Choroid plexus epithelial cell (primary cell): ENCODE measurements around the gene RPL18A.

Source experiments
- DNase-seq: peaks from one replicate; pipeline ENCODE4 v3.0.0-alpha.2; 2010; ENCODE audit warnings: low read depth
- H3K4me3 ChIP-seq: 2 replicates; pipeline ENCODE4 v1.5.1; 2011; ENCODE audit warnings: low read depth, mild to moderate bottlenecking, control low read depth, low read length, moderate library complexity
- TF ChIP-seq, protein P1 (sequence below): conservative IDR thresholded peaks from 2 replicates; pipeline ENCODE4 v1.5.1; 2011; ENCODE audit warnings: low read depth, mild to moderate bottlenecking, control low read depth, inconsistent platforms, low read length, moderate library complexity

Gene RPL18A

DNA sequence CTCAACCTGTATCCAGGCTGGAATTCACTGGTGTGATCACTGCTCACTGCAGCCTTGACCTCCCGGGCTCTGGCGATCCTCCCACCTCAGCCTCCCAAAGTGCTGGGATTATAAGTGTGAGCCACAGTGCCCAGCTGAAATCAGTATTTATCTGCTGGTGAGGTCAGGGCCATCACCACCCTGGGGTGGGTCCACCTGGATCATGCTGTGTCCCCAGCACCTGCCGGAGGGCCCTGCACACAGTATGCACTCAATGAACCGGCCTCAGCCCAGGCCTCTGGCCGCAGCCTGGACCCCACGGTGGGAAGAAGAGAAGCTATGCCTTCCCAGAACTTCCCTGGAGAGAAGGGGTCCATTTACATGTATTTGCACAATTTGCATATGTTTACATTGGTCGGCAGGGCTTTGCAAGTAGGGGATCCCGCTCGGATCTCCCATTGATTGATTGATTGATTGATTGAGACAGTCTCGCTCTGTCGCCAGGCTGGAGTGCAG lies 9.5 kb downstream of the RPL18A start:
- H3K4me3 ChIP-seq = no peak overlapping the region
- TF ChIP-seq, protein P1, sequence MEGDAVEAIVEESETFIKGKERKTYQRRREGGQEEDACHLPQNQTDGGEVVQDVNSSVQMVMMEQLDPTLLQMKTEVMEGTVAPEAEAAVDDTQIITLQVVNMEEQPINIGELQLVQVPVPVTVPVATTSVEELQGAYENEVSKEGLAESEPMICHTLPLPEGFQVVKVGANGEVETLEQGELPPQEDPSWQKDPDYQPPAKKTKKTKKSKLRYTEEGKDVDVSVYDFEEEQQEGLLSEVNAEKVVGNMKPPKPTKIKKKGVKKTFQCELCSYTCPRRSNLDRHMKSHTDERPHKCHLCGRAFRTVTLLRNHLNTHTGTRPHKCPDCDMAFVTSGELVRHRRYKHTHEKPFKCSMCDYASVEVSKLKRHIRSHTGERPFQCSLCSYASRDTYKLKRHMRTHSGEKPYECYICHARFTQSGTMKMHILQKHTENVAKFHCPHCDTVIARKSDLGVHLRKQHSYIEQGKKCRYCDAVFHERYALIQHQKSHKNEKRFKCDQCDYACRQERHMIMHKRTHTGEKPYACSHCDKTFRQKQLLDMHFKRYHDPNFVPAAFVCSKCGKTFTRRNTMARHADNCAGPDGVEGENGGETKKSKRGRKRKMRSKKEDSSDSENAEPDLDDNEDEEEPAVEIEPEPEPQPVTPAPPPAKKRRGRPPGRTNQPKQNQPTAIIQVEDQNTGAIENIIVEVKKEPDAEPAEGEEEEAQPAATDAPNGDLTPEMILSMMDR = no peak
- DNase-seq = no peak

DNA sequence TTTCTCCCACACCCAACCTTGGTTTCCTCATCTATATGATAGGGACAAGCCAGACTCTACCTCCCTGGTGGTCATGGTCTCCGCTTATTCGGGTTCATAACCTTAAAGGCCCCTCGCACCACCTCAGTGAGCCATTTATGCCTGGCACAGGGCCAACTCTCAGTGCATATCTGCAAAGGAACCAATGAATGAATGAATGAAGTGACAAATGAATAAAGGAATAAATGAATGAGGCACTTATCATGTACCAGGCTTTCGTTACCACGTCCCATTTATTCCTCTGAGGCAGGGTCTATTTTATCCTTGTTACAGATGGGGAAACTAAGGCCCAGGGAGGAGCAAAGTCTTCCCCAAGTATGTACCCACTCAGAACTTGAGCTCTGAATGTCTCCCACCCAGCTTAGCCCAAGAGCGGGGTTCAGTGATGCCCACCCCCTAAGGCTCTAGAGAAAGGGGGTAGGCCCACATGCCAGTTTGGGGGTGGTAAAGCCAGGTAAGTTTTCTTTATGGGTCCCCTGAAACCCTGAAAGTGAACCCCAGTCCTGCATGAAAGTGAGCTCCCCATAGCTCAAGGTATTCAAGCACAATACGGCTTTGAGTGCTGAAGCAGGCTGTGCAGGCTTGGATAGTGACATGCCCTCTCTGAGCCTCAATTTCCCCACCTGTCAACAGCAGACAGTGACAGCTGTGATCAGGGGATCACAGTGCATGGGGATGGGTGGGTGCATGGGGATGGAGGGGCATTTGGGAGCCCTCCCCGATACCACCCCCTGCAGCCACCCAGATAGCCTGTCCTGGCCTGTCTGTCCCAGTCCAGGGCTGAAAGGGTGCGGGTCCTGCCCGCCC lies 11.5 kb downstream of the RPL18A start:
- no peak for DNase-seq
- TF ChIP-seq, protein P1 = no peak
- H3K4me3 ChIP-seq = no peak overlapping the region

DNA sequence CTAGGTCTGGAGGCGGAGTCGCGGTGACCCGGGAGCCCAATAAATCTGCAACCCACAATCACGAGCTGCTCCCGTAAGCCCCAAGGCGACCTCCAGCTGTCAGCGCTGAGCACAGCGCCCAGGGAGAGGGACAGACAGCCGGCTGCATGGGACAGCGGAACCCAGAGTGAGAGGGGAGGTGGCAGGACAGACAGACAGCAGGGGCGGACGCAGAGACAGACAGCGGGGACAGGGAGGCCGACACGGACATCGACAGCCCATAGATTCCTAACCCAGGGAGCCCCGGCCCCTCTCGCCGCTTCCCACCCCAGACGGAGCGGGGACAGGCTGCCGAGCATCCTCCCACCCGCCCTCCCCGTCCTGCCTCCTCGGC lies 12.2 kb downstream of the RPL18A start, which contains the start of gene SLC5A5:
Gene SLC5A5, plus strand, starts transcription at position 68 of the 373 bp plus-strand sequence. CDS start 375 bp downstream, outside the sequence.
- no peak within 1 kb of the TSS for H3K4me3 ChIP-seq
- DNase-seq = no peak
- TF ChIP-seq, protein P1 = no peak

DNA sequence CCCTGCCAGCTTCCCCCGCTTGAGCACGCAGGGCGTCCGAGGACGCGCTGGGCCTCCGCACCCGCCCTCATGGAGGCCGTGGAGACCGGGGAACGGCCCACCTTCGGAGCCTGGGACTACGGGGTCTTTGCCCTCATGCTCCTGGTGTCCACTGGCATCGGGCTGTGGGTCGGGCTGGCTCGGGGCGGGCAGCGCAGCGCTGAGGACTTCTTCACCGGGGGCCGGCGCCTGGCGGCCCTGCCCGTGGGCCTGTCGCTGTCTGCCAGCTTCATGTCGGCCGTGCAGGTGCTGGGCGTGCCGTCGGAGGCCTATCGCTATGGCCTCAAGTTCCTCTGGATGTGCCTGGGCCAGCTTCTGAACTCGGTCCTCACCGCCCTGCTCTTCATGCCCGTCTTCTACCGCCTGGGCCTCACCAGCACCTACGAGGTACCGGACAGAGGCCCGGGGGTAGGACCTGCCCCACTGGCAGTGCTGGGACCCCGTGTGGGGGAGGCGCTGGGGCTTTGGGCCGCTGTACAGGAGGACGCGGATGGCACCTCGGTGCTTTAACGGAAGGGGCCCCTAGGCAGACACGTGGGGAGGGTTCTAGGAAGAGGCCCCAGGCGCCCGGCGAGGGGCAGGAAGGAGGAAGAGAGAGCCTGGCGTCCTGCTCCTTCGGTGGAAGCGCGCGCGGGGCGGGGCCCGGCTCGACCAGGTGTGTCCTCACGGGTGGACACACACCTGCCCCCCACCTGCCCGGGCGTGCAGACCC lies 12.7 kb downstream of the RPL18A start:
- no peak overlapping the region for H3K4me3 ChIP-seq
- TF ChIP-seq, protein P1 = no peak
- no peak for DNase-seq

DNA sequence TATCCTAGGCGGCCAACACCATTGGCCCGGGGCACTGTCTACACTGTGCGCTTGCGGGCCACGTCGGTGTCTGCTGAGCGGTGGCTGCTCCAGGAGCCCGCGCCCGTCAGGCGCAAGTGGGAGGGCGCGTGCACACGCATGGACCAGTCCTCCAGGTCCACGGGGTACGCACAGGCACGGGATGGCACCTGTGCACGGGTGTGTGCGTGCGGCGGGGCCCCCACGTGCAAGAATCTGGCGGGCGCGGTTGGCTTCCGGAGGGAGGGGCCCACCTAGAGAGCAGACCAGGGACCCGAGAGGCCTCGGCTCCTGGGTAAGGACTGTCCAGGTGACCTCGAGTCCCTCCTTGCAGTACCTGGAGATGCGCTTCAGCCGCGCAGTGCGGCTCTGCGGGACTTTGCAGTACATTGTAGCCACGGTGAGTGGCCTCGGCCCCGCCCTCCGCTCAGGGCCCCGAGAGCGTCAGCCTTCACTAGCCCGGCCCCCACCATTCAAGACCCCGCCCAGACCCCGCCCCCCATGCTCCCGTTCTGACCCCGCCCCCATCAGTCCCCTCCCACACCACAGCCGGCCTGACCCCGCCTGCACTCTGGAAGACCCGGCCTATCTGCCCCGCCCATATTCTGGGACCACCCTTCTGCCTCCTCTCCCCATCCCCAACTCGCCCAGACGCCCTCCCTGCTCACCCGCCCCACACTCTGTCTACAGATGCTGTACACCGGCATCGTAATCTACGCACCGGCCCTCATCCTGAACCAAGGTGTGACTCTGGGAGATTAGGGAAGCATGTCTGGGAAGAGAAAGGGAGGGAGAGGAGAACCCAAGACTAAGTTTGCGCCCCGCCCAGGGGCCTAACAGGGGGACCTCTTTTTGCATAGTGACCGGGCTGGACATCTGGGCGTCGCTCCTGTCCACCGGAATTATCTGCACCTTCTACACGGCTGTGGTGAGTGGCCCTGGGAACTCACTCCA lies 14.4 kb downstream of the RPL18A start:
- DNase-seq = no peak
- no peak overlapping the region for H3K4me3 ChIP-seq
- TF ChIP-seq, protein P1 = no peak

DNA sequence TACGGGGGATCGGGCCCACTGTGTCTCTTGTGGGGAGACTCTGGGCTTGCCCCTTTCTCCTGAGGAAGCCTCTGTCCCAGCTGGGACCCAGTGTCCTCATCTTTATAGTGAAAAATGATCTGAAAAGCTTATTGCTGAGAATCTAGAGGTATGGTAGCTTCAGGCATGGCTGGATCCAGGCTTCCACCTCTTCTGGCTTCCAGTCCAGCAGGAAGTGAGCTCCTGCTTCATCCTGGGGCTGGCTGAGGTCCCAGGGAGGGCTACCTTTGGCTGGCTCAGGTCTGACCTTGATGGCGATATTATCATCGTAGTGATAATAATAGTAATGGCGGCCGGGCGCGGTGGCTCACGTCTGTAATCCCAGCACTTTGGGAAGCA lies 15.0 kb downstream of the RPL18A start:
- TF ChIP-seq, protein P1 = no peak
- no peak for DNase-seq
- H3K4me3 ChIP-seq = no peak overlapping the region
